ENCODE results near the gene CYP8B1.
"Not testable (repeated sequence)": the region's sequence is repeated elsewhere in the genome, so short reads cannot be mapped to it uniquely, and the experiment has no call there.

The CYP8B1 gene

DNA sequence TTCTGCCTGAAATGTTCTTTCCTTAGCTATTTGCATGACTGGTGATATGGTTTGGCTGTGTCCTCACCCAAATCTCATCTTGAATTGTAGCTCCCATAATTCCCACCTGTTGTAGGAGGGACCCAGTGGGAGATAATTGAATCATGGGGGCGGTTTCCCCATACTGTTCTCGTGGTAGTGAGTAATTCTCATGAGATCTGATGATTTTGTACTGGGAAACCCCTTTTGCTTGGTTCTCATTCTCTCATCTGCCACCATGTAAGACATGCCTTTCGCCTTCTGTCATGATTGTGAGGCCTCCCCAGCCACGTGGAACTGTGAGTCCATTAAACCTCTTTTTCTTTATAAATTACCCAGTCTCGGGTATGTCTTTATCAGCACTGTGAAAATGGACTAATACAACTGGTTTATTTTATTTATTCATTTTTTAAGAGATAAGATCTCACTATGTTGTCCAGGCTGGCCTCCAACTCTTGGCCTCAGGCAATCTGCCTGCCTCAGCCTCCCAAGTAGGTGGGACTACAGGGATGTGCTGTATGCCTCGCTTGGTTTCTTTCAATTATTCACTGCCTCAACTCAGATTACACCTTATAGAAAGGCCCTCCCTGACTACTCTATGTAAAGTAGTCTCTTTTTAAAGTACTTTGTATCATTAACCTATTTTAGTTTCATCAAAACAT, 7.7 kb upstream of the CYP8B1 start:
- not testable (repeated sequence) for DNase-seq

DNA sequence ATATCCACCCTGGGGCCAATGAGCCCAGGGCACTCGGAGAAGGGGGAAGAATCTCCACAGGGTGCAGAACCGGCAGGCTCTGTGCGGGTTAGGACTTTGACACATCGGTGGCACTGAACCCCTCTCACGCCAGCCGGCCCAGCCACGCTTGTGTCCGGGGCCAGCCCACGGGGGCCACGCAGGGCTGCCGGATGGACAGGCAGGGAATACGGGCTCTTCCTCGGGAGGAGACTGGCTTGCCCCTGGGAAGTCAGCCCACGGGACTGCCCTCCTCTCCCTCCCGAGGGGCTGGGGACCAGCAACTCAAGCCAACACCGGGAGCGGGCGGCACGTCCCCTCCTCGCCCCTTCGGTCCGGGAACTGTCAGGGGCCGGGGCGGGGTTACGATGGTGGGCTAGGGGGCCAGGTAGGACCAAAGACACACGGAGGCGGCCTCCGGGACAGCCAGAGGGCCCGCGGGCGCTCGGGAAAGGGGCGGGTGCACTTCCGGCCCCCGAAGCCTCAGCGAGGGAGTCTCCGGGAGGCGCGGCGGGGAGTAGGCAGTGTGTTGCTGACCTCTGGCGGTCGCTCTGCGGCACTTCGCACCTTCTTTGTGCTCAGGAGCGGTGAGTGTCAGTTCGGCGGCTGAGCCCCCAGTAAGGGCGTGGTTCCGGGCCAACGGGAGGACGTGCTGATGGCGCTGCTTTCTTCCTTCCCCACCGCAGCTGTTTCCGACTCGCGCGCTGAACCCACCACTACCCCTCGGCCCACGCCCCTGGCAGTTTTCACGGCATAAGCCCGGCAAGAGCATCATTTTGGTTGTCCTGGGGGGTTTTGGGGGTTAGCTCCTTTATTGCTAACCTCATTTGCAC, 5.1 kb upstream of the CYP8B1 start:
- DNase-seq = peak; percentile 91

DNA sequence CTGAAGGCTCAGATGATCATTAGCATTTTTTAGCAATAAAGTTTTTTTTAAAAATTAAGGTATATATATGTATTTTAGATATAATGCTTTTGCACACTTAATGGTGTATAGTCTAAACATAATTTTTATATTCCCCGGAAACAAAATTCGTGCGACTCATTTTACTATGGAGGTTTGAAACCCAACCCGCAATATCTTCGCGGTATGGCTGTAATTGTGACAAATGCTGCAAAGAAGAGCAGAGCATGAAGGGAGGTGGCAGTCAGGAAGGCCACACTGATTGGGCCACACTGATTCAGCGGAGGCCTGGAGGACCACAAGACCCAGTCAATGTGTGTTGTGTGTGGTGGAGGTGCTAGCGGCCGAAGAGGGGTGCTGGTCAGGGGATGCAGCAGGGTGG, 4.5 kb upstream of the CYP8B1 start:
- no peak for DNase-seq

DNA sequence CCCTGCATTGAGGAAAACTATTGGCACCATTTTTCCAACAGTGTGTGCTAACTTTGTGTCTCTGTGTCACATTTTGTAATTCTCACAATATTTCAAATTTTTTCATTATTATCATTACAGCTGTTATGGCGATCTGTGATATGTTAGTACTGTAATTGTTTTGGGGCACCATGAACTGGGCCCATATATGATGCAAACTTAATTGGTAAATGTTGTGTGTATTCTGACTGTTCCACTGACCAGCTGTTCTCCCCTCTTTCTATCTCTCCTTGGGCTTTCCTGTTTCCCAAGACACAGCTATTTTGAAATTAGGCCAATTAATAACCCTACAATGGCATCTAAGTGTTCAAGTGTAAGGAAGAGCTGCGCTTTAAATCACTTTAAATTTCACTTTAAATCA, 2.2 kb upstream of the CYP8B1 start:
- no peak for DNase-seq

DNA sequence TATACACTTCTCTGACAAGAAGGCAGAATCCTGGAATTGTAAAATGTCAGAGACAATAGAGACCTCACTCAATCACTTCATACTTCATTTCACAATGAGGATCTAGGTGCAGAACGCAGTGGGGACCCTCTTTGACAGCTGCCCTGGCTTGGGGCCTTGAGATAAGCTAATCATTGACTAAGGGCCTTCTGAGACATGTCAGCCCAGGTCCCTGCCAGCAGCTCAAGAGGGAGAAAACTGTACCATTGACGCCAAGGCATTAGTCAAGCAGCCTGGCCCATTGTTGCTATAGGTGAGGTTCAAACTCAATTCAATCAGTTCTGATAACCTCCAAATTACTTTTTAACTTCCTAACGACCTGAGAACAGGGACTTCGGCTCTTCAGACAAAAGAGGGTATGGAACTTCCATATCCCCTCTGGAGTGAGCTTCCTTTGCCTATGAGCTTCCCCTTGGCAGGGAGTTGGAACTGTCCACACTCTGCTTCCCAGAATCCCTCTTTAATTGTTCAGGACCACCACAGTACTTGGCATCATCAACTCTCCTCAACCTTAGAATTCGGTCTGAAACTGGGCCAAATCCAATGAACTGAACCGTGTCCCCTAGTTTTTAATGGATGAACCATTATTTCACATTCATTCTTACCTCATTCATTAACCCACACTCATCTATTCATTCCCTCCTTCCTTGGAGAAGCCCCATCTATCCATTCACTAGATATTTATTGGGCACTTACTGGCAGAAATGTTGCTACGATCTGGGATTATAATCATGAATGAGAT, 1.5 kb upstream of the CYP8B1 start:
- DNase-seq = no peak

DNA sequence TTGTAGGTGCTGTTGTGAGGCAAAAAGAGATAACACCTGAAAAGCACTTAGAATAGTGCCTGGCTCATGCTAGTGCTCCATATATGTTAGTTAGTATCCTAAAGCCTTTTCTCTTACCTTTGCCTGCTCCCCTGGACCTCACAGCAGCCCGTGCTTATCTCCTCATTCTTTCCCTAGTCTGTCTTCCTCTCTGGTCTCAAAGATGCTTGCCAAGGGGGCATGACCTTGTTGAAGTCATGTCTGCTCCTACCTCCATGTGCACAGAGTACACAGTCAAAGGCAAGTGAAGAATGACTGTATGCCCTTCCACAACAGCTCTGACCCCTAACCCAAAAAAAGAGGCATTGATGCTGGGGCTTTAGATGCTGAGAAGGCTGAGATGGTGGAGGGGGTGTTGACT, 722 bp upstream of the CYP8B1 start:
- no peak for DNase-seq

DNA sequence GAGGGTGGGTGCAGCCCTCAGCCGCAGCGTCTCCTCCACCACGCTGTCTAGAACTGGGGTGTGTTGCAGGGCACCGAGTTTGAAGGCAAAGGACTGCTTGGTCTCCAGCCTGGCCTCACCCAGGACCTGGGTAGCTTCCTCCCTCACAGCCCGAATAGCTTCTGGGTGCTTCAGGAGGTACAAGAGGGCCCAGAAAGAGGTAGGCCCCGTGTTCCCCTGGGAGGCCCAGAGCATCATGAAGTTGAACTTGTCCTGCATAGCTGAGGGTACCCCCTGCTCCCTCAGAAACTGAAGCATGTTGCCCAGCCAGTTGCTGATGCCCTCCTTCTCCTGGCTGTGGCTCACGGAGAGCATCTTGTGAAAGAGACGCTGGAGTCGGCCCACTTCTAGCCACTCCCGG, 930 bp downstream of the CYP8B1 start:
- DNase-seq = no peak

DNA sequence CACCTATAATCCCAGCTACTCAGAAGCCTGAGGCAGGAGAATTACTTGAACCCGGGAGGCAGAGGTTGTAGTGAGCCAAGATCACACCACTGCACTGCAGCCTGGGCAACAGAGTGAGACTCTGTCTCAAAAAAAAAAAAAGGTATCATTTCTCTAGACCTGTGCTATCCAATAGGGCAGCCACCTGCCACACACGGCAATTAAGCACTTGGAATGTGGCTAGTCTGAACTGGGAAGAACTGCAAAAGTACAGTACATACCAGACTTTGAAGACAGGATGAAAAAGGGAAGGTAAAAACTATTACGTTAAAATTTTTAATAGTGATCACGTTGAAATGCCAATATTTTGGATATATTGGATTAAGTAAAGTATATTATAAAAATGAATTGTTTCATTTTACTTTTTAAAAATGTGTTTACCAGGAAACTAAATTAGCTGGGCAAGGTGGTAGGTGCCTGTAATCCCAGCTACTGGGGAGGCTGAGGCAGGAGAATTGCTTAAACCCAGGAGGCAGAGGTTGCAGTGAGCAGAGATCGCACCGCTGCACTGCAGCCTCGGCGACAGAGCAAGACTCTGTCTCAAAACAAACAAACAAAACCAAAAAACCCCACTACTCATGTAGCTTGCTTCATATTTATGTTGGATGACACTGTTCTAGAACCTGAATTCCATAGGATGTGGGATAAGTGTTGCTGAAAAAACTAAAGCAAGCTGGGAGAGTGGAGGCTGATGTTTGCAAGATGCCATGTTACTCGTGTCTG, 2.3 kb downstream of the CYP8B1 start:
- no peak for DNase-seq

DNA sequence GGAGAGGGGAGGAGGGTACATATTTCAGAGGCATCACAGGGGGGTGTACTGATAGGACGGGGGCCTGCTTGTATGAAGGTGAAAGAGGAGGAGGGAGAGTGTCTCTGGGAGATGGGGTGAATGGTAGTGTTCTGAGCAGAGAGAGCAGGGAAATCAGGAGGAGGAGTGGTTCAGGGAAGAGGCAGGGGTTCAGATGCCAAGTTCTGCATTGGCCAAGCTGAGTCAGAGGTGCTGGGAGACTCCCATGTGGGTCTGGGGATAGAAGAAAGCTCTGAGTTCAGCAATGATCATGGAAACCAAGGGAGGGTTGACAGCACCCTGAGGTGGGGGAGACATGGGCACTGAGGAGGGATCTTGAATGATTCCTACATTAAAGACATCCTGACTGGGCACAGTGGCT, 3.0 kb downstream of the CYP8B1 start:
- DNase-seq = no peak

DNA sequence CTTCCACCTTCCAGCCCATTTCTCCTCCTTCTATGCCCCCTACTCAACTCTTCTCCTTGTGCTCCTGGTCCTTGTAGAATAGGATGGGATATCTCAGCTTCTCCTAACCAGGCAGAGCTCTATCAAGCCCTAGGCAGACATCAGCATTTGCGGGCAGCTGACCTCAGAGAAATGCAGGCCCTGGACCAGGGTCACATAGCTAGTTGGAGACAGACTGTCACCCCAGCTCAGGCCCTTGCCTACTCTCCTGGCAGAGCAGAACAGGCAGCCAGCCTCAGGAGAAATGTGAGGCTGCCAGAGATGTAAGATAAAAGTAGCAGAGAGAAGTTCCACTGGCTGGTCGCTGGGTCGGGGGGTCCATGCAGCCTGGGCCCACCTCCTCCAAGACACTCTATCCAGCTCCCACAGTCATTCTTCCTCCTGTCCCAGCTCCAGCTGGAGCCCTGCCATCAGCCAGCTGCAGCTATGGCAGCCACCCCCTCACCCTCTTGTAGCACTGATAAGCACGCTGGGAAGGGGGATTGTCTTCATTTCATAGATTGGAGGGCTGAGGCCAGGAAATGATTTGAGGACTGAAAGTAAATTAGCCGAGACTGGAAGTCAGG, 4.0 kb downstream of the CYP8B1 start:
- no peak for DNase-seq

DNA sequence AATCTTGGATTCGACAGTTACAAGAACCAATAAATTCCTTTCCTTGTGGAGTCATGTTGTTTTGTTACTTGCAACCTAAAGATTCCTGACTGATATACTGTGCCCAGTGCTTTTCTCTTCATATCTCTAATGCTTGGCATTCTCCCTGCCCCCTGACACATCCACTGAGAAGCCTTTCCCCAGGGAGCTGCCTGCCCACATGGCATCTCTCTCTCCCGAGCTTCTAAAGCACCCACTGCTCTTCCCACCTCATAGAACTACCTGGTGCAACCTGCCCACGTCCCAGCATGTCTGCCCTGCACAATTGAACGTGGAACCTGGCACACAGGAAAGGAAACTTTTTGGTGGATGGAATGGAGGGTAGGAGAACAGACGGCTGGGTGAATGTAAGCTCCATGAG, 6.8 kb downstream of the CYP8B1 start:
- no peak for DNase-seq

DNA sequence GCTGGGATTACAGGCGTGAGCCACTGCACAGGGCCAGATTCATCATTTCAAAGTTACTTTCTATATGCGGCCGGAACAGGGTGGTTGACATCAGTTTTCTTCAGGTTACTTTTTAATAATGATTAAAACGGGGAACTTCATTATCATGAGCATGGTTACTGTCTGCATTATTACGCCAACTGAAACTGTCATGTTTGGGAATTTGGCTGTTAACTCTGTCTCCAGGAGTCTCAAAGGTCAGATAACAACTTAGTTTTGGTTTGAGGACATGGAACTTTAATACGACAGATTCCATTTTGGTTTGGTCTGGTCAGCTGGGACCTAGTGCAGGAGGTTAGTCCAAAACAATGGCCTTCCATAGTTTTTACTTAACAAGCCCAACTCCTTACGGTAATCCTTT, 8.5 kb downstream of the CYP8B1 start:
- DNase-seq = no peak

DNA sequence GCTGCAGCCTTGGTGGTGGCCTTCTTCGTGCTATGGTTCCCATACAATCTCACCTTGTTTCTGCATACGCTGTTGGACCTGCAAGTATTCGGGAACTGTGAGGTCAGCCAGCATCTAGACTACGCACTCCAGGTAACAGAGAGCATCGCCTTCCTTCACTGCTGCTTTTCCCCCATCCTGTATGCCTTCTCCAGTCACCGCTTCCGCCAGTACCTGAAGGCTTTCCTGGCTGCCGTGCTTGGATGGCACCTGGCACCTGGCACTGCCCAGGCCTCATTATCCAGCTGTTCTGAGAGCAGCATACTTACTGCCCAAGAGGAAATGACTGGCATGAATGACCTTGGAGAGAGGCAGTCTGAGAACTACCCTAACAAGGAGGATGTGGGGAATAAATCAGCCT, 10.4 kb downstream of the CYP8B1 start:
- no peak for DNase-seq

DNA sequence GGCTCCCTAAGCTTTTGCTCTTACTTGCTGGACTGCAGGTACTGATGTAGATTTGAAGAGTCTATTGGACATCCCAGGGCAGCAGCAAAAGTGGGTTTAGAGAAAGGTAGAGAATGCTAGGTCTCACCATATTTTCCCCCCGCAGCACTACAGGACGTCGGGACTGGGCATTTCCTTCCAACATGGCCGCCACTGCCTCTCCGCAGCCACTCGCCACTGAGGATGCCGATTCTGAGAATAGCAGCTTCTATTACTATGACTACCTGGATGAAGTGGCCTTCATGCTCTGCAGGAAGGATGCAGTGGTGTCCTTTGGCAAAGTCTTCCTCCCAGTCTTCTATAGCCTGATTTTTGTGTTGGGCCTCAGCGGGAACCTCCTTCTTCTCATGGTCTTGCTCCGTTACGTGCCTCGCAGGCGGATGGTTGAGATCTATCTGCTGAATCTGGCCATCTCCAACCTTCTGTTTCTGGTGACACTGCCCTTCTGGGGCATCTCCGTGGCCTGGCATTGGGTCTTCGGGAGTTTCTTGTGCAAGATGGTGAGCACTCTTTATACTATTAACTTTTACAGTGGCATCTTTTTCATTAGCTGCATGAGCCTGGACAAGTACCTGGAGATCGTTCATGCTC, 11.2 kb downstream of the CYP8B1 start:
- DNase-seq = no peak

DNA sequence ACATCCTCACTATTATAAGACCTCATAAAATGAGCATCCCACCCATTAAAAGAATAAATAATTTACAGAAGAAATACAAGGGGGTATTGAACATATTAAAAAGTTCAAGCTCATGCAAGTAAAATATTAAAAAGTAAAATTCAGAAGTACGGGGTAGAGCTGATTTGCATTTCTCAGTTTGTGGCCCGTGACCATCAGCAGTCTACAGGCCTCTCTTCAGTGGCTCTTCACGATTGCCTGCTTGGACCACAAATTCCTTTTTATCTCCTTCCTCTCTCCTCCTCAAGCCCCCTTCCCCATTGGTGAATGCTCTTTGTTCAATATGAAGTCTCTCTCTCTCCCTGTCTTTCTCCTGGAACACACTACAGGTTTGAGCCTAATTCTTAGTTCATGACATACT, 19.1 kb downstream of the CYP8B1 start:
- DNase-seq = no peak

DNA sequence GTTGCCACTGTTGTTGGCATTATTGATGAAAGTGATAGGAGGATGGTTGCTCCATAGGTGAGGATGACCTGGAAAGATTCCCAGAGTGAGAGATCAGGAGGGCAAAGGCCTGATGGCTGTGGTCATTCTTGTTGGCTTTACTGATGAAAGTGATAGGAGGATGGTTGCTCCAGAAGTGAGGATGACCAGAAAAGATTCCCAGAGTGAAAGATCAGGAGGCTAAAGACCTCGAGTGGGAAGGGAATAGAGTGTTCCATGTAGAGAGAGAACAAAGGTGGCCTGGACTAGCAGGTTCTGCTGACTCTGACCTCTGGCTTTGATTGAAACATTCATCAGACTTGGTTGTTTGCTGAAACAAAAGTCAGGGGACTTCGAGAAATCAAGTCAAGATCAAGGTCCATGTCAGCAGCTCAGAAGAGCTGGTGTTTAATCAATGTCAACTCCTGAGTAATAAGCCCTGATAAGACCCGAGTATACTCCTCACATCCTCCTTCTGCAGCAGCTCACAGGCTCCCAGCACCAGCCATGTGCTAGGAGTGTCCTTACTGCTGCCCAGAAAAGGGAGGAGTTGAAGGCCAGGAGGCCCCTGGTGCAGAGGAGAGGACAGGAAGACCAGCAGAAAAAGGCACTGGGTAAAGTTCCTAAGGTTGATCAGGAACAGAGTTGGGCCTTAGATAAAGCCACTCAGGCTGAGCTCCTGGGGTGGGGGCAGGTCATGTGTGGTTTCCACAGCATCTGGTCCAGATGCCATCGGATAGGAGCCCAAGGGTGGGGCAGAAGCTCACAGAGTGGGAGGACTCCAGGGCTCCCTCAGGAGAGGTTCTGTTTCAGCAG, 19.9 kb downstream of the CYP8B1 start:
- DNase-seq = no peak

DNA sequence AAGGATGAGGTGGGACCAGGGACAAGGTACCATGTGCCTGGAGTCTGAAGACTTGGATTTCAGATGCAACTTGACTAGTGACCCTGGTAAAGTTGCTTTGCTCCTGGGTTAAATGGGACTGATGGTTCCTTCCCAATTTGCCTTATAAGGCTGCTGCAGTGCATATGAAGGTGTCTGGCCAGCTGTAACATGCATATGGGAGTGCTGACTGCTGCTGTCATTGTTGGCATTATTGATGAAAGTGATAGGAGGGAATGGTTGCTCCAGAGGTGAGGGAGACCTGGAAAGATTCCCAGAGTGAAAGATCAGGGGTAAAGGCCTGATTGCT, 20.5 kb downstream of the CYP8B1 start:
- no peak for DNase-seq

DNA sequence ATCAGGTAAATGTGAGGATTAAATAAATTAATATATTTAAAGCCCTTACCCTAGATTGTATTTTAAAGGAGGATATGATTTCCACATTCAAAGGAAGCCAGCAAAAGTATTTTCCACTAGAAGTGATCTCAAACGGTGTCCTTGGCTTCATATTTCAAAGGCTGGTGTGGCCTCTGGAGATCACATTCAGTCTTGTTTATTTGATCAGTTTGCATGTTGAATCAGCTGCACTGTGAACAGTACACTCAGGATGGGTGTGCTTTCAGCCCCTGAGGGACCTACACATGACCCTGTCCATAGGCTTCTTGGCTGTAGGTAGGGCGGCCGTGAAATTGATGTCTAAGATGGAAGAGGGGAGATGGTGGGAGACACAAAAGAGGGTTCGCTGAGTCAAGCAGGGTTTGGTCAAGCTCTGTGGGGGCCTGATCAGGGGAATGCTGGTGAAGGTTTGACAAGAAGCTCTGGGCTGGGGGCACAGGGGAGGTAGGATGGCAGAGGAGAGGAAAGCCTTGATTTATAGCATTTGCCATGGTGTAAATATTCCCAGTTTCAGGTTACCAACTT, 21.9 kb downstream of the CYP8B1 start:
- DNase-seq = no peak

DNA sequence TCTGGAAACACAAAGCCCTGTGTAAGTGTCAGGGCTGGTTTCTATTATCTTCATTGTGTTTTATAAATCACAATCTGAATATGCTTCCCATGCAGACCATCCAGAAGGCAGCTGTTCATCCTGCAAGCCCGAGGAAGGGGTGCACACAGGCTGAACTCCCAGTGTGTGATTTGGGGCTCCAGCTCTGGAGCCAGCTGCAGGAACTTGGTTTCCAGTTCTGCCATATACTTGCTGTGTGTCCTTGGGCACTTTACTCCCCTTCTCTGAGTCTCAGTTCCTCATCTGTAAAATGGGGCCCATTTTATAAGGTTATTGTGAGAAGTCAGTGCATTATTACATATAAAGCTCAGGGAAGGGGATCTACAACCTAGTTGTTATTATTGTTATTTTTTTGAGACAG, 22.6 kb downstream of the CYP8B1 start:
- DNase-seq = no peak

DNA sequence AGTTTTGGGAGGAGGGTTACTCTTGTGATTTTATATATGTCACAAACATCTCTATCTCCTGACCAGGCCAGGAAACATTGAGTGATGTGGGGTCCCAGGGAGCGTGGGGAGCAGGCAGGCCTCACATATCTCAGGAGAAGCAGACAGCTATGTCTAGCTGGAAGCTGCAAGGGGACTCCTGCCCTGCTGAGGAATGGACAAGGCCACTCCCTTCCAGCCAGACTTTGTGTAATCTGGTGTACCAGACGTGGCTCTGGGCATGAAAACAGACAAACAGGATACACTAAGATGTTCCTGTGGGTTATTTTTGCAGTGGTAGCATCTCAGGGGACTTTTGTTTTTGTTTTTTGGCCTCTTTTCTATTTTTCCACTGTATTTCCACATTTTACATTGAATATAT, 23.2 kb downstream of the CYP8B1 start:
- DNase-seq = no peak

DNA sequence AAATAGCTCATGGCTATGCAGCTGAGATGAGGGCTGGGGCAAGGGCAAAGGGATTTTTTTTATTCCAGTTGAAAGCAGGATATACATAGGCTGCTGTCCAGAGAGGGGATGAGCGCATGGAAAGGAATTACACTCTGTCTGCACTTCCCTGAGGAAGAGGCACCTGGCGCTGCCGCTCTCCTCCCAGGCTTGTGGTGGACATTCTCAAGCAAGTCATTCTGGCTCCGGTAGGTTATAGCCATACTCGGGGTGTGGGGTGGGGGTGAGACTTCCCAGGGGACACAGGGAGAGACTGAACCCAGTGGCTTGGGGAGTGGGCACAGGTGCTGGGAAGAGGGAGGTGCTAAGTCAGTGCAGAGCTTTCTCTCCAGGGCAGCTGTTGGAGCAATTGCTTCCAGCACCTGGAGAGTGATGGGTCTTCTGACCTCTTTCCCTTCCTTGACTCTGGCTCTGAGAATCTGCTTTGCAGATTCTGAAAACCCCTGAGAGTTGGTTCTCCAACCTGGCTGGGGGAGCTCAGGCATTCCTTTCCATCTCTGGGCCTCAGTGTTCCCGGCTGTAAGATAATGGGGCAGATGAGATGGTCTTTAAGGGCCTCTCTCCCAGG, 24.3 kb downstream of the CYP8B1 start:
- DNase-seq = no peak
